Mucosa of stomach (tissue), 1 donor: ENCODE data around the gene UBN2.
"Not testable (repeated sequence)": the region's sequence is repeated elsewhere in the genome, so short reads cannot be mapped to it uniquely, and the experiment has no call there.

Source experiments
- H3K27me3 ChIP-seq: one replicate; pipeline ENCODE4 v1.7.0; 2013; ENCODE audit warnings: mild to moderate bottlenecking, low read length; ENCODE audit not compliant: control insufficient read depth, insufficient read depth
- H3K36me3 ChIP-seq: one replicate; pipeline ENCODE4 v1.7.0; 2013; ENCODE audit warnings: low read length; ENCODE audit not compliant: control insufficient read depth, insufficient read depth
- H3K4me1 ChIP-seq: one replicate; pipeline ENCODE4 v1.7.0; 2013; ENCODE audit warnings: mild to moderate bottlenecking, low read length; ENCODE audit not compliant: control insufficient read depth, insufficient read depth
- H3K4me3 ChIP-seq: one replicate; pipeline ENCODE4 v1.7.0; 2013; ENCODE audit warnings: low read length
- H3K9ac ChIP-seq: one replicate; pipeline ENCODE4 v1.7.0; 2013; ENCODE audit warnings: mild to moderate bottlenecking, low read length, moderate library complexity
- H3K9me3 ChIP-seq: one replicate; pipeline ENCODE4 v1.7.0; 2013; ENCODE audit warnings: mild to moderate bottlenecking, low read length, moderate library complexity; ENCODE audit not compliant: control insufficient read depth
- donor health status: Pancreatic carcinoma.

Gene UBN2

GRCh38 chr7:139321071-139321745 is 90.2 kb downstream of the UBN2 start:
- Histone ChIP-seq H3K27me3 (no peaks in the 10 kb centered on the region), H3K4me1 (no peaks in the 10 kb centered on the region), H3K9me3 (no peaks in the 10 kb centered on the region), H3K9ac (no peak overlapping the region), H3K4me3 (no peak overlapping the region), H3K36me3 (no peaks in the 10 kb centered on the region)

DNA sequence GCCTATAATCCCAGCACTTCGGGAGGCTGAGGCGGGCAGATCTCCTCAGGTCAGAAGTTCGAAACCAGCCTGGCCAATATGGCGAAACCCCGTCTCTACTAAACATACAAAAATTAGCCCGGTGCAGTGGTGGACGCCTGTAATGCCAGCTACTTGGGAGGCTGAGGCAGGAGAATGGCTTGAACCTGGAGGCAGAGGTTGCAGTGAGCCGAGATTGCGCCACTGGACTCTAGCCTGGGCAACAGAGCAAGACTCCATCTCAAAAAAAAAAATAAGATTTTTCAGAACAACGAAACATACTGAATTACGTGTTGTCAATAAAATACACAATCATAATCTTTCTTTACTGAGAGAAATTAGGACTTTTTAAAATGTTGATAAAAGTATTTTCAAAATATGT is 93.7 kb downstream of the UBN2 start:
- H3K9ac ChIP-seq, H3K36me3 ChIP-seq, H3K9me3 ChIP-seq, H3K4me1 ChIP-seq, H3K27me3 ChIP-seq, H3K4me3 ChIP-seq: not testable (repeated sequence)

GRCh38 chr7:139328375-139328774 is 97.3 kb downstream of the UBN2 start:
- Histone ChIP-seq H3K27me3 (no peaks in the 10 kb centered on the region), H3K9me3 (no peaks in the 10 kb centered on the region), H3K4me1 (no peaks in the 10 kb centered on the region), H3K4me3 (no peak overlapping the region), H3K36me3 (no peaks in the 10 kb centered on the region), H3K9ac (no peak overlapping the region)

DNA sequence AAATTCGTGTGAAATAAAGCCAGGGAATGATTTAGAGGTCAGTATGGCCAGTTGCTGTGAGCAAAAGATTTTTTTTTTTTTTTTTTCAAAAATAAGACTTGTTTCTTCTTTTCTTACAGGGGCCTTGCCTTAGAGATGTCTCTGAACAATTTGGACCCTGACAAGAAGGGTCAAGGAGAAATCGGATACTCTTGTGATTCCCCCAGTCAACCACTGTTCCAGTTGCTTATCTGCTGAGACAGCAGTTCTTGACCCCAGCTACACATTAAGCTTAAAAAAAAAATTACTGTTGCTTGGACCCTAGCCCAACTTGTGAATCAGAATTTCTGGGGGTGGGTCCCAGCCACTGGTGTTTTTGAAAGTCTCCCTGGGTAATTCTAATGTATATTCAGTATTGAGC is 98.1 kb downstream of the UBN2 start:
- no peak overlapping the region for H3K4me3 ChIP-seq
- H3K27me3 ChIP-seq = no peaks in the 10 kb centered on the region
- no peak overlapping the region for H3K9ac ChIP-seq
- no peaks in the 10 kb centered on the region for H3K4me1 ChIP-seq
- no peaks in the 10 kb centered on the region for H3K36me3 ChIP-seq
- no peaks in the 10 kb centered on the region for H3K9me3 ChIP-seq

- H3K4me1 ChIP-seq = no peaks in the 10 kb centered on the region
- no peak overlapping the region for H3K4me3 ChIP-seq
- no peaks in the 10 kb centered on the region for H3K9me3 ChIP-seq
- H3K9ac ChIP-seq = no peak overlapping the region
- no peaks in the 10 kb centered on the region for H3K36me3 ChIP-seq
- H3K27me3 ChIP-seq = no peaks in the 10 kb centered on the region
Observed at GRCh38 chr7:139330333-139331030, 99.4 kb downstream of the UBN2 start.

DNA sequence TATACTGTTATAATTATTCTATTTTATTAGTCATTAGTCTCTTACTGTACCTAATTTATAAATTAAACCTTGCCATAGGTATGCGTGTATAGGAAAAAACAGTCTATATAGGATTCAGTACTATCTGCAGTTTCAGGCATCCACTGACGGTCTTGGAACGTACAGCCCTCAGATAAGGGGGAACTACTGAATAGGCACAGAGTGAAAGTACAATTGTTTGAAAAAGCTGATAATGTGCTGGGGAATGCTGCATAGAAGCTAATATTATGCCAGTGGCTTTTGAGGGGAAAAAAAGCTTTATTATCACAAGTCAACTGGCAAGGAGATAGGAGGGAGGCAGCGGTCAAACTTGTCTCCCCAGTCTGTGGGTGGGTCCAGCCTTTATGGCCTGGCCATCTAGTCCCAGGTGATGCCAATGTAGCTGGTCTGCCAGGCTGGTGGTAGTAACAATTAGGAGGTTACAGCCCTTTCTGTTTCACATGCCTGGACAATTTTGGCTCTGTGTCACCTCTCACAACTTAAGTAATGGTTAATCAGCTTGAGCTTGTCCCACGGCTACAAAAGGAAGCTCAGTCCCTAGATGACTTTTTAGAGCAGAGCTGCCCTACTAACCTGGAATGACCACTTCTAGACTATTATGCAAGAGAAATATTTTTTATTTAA is 101.8 kb downstream of the UBN2 start:
- Histone ChIP-seq H3K9me3 (no peaks in the 10 kb centered on the region), H3K27me3 (no peaks in the 10 kb centered on the region), H3K4me3 (no peak overlapping the region), H3K36me3 (no peaks in the 10 kb centered on the region), H3K4me1 (no peaks in the 10 kb centered on the region), H3K9ac (no peak overlapping the region)

DNA sequence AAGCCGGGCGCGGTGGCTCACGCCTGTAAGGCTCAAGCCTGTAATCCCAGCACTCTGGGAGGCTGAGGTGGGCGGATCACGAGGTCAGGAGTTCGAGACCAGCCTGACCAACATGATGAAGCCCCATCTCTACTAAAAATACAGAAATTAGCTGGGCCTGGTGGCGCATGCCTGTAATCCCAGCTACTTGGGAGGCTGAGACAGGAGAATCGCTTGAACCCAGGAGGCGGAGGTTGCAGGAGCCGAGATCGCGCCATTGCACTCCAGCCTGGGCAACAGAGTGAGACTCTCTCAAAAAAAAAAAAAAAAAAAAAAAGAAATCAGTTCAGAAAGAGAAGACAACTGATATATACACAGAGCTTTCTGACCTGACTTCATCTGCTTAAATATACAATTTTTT is 102.4 kb downstream of the UBN2 start:
- not testable (repeated sequence) for H3K9ac ChIP-seq, H3K27me3 ChIP-seq, H3K9me3 ChIP-seq, H3K4me1 ChIP-seq, H3K36me3 ChIP-seq, H3K4me3 ChIP-seq

DNA sequence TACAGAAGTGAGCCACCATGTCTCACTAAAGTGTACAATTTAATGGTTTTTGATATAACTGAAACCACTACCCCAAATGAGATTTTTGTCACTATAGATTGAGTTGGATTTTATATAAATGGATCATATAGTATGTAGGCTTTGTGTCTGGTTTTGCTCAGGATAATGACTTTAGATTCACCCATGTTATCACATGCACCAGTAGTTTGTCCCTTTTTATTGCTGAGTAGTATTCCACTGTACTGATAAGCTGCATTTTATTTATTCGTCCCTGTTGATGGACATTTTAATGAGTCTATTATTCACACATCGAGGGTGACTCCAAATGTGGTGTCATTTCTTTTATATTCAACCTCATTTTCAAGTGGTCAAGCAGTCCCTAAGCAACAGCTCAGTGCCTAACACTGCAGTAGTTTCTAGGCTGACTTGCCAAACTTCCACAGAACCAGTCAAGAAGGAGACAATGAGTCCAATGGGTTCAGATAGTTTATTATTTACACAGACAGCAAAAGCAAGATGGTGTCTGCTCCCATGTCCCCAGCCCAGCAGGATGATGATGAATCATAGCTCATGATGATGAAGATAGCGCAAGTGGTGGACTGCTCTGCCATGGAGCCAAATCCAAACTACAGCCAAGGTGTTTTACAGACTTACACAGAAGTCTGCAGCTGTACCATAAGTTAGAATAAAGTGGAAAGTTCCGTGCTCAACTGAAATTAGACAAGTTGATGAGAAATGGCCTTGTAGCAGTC is 103.5 kb downstream of the UBN2 start:
- Histone ChIP-seq H3K9ac (no peak overlapping the region), H3K4me1 (no peaks in the 10 kb centered on the region), H3K36me3 (no peaks in the 10 kb centered on the region), H3K27me3 (no peaks in the 10 kb centered on the region), H3K4me3 (no peak overlapping the region), H3K9me3 (no peaks in the 10 kb centered on the region)

DNA sequence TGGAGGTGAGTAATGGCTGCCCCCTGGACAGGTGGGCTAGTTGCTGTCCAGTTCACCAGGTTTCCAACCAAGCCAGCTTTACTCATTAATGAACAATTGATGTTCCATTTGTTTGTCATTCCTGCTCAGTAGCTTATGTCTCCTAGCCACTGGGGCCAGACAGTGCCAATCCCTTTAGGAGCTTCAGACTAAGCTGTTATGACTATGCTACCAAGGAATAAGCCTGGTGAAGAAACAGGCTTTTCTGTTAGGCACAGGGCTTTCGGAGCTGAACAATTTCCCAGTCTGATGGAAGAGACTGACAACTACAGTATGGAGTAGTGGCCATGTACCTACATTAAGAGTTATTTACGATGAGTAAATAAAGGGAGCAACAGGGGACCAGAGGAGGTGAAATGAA is 108.0 kb downstream of the UBN2 start:
- H3K4me1 ChIP-seq = peaks cover 7% of the 10 kb centered on the region
- no peaks in the 10 kb centered on the region for H3K9me3 ChIP-seq
- no peak overlapping the region for H3K9ac ChIP-seq
- no peaks in the 10 kb centered on the region for H3K36me3 ChIP-seq
- H3K4me3 ChIP-seq = no peak overlapping the region
- no peaks in the 10 kb centered on the region for H3K27me3 ChIP-seq

- H3K4me1 ChIP-seq = peaks cover 7% of the 10 kb centered on the region
- peak overlapping the region; percentile 86 for H3K4me3 ChIP-seq
- no peaks in the 10 kb centered on the region for H3K27me3 ChIP-seq
- no peaks in the 10 kb centered on the region for H3K36me3 ChIP-seq
- no peaks in the 10 kb centered on the region for H3K9me3 ChIP-seq
- H3K9ac ChIP-seq = no peak overlapping the region
Observed at GRCh38 chr7:139339698-139340036, 108.6 kb downstream of the UBN2 start.

DNA sequence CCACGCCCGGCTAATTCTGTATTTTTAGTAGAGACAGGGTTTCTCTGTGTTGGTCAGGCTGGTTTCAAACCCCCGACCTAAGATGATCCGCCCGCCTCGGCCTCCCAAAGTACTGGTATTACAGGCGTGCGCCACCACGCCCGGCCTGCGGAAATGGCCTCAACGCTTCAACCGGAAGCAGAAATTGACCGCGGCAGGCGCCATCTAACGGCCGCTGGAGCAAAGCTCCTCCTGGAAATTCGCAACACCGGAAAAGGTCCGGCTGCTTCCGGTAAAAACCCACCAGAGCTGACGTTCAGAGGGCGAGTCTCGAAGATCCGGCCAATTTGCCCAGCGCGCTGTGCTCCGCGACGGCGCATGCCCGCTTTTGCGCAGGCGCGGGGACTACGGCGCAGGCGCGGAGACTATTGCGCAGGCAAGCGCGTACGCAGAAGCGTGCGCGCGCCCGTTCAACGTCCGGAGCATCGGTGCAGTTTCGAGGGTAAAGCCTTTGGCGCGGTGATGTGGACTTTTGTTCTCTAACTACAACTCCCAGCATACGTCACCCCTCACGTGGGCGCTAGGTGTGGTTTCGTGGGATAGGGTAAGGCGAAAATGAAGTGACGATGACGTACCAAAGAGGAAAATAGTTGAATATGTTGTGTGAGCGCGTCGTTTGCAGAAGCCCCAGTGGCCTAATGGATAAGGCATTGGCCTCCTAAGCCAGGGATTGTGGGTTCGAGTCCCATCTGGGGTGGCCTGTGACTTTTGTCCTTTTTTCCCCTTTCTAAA is 109.2 kb downstream of the UBN2 start:
- Histone ChIP-seq H3K9ac (peak overlapping the region; percentile 95), H3K36me3 (no peaks in the 10 kb centered on the region), H3K27me3 (no peaks in the 10 kb centered on the region), H3K9me3 (no peaks in the 10 kb centered on the region), H3K4me1 (peaks cover 7% of the 10 kb centered on the region), H3K4me3 (peak overlapping the region; percentile 86)

DNA sequence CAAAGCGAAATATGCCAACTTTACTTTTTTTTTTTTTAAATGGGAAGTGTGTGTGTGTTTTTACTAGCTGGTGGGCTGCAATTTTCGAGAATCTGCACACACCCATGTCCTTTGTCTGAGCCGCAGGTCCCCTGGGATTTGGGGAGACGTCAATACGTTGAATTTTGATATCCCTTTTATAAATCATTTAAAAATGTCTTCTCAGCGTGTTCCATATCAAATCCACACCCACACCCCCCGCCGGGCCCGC is 109.7 kb downstream of the UBN2 start:
- Histone ChIP-seq H3K27me3 (no peaks in the 10 kb centered on the region), H3K36me3 (no peaks in the 10 kb centered on the region), H3K4me1 (peaks cover 7% of the 10 kb centered on the region), H3K9ac (peak overlapping the region; percentile 95), H3K4me3 (peak overlapping the region; percentile 86), H3K9me3 (no peaks in the 10 kb centered on the region)
